HG03064 (cell line): ENCODE measurements around the gene NBL1.

Experiments used
- ATAC-seq: cut with Tn5 transposase; IDR thresholded peaks from one replicate; pipeline ENCODE4 v1.9.1; 2021; ENCODE audit warnings: low read depth; ENCODE audit not compliant: unreplicated experiment

Gene NBL1

GRCh38 chr1:19643602-19644394, at the start of gene NBL1:
Gene NBL1 (plus strand): TSS chr1:19644311. CDS start chr1:19655031, 10,720 bp downstream.
- no peak for ATAC-seq

- no peak for ATAC-seq
These were observed 47.9 kb upstream of the NBL1 start for GRCh38 chr1:19596065-19596713.

- ATAC-seq = peak; percentile 74
These were observed 47.2 kb upstream of the NBL1 start for GRCh38 chr1:19596714-19597495.

GRCh38 chr1:19597496-19598309, 46.4 kb upstream of the NBL1 start:
- peak; percentile 6 for ATAC-seq

- no peak for ATAC-seq
These were observed 44.3 kb upstream of the NBL1 start for GRCh38 chr1:19599810-19600209.

- ATAC-seq = no peak
These were observed 41.6 kb upstream of the NBL1 start for GRCh38 chr1:19602486-19602885.

GRCh38 chr1:19605967-19606366, 38.1 kb upstream of the NBL1 start:
- no peak for ATAC-seq

- ATAC-seq = no peak
These were observed 37.1 kb upstream of the NBL1 start for GRCh38 chr1:19606817-19607642.

- no peak for ATAC-seq
These were observed 35.9 kb upstream of the NBL1 start for GRCh38 chr1:19608232-19608631.

GRCh38 chr1:19610282-19610981, 33.7 kb upstream of the NBL1 start:
- ATAC-seq = no peak

- no peak for ATAC-seq
These were observed 31.6 kb upstream of the NBL1 start for GRCh38 chr1:19612530-19612929.

GRCh38 chr1:19613171-19613703, 30.9 kb upstream of the NBL1 start:
- ATAC-seq = no peak

- no peak for ATAC-seq
These were observed 28.7 kb upstream of the NBL1 start for GRCh38 chr1:19615438-19615837.

- no peak for ATAC-seq
These were observed 27.6 kb upstream of the NBL1 start for GRCh38 chr1:19616489-19616888.

GRCh38 chr1:19617376-19617775, 26.7 kb upstream of the NBL1 start:
- ATAC-seq = no peak

GRCh38 chr1:19618428-19618827, 25.7 kb upstream of the NBL1 start:
- no peak for ATAC-seq

- ATAC-seq = no peak
These were observed 24.3 kb upstream of the NBL1 start for GRCh38 chr1:19619697-19620384.

GRCh38 chr1:19620786-19621185, 23.3 kb upstream of the NBL1 start:
- ATAC-seq = no peak
